NB4 (cell line): Measurements from ENCODE around the gene PUM1.

Source experiments
- DNase-seq: peaks from one replicate; pipeline ENCODE4 v3.0.0; 2010; ENCODE audit warnings: low read depth
- H3K4me3 ChIP-seq: one replicate; pipeline ENCODE4 v1.5.1; 2011; ENCODE audit warnings: mild to moderate bottlenecking, low read depth, low read length, moderate library complexity
- CTCF ChIP-seq: IDR thresholded peaks from one replicate; pipeline ENCODE4 v1.5.1; 2012; ENCODE audit warnings: low read depth, low read length
- MAX ChIP-seq: IDR thresholded peaks from 2 replicates; pipeline ENCODE4 v1.6.1; 2011; ENCODE audit warnings: low read depth, low read length
- MYC ChIP-seq: IDR thresholded peaks from 2 replicates; pipeline ENCODE4 v1.6.1; 2011; ENCODE audit warnings: low read depth, low read length
- POLR2A ChIP-seq: IDR thresholded peaks from 2 replicates; pipeline ENCODE4 v1.6.1; 2011; ENCODE audit warnings: mild to moderate bottlenecking; ENCODE audit not compliant: insufficient read length; ENCODE audit errors: extremely low read depth

Gene PUM1

GRCh38 chr1:30898031-30898815, 167.3 kb downstream of the PUM1 start:
- TF ChIP-seq MAX (no peak), CTCF (no peak), MYC (no peak)
- no peak for DNase-seq
- no peak overlapping the region for H3K4me3 ChIP-seq

GRCh38 chr1:30896905-30897304, 168.6 kb downstream of the PUM1 start:
- H3K4me3 ChIP-seq: no peak overlapping the region
- DNase-seq: no peak
- TF ChIP-seq CTCF: no peak
- no peak for TF ChIP-seq POLR2A
- TF ChIP-seq MAX: no peak
- no peak for TF ChIP-seq MYC

GRCh38 chr1:30895944-30896660, 169.4 kb downstream of the PUM1 start:
- H3K4me3 ChIP-seq: no peak overlapping the region
- no peak for DNase-seq
- TF ChIP-seq MYC (no peak), CTCF (no peak), POLR2A (no peak), MAX (no peak)

- TF ChIP-seq POLR2A (no peak), CTCF (no peak)
- DNase-seq: no peak
Measured at GRCh38 chr1:30895382-30895943, 170.1 kb downstream of the PUM1 start.

GRCh38 chr1:30894508-30894973, 171.0 kb downstream of the PUM1 start:
- TF ChIP-seq POLR2A (no peak), MAX (no peak)
- DNase-seq: no peak
- H3K4me3 ChIP-seq: no peak overlapping the region

More at GRCh38 chr1:30895382-30895943, 170.1 kb downstream of the PUM1 start:
- no peak overlapping the region for H3K4me3 ChIP-seq
